Measurements from ENCODE around the gene SPIRE1. TPM values are rescaled to one million over a fixed set of nuclear protein-coding genes. Genes with fewer than 3 reads are reported as not detected.
"Not testable (repeated sequence)": the region's sequence is repeated elsewhere in the genome, so short reads cannot be mapped to it uniquely, and the experiment has no call there.

SPIRE1 gene
- total RNA-seq, 1 donor from 2014 or later: 20.7 TPM

GRCh38 chr18:12651651-12652050 is 6.3 kb downstream of the SPIRE1 start:
- no peak for DNase-seq (ENCODE audit: low read depth)
- no peak for TF ChIP-seq CTCF (conservative IDR thresholded peaks at IDR 0.05; ENCODE audit: low read depth, low read length)
- H3K4me3 ChIP-seq (ENCODE audit: low read depth, low read length): no peak overlapping the region

GRCh38 chr18:12647773-12648172 is 10.1 kb downstream of the SPIRE1 start:
- TF ChIP-seq CTCF (conservative IDR thresholded peaks at IDR 0.05; ENCODE audit: low read depth, low read length): no peak
- H3K4me3 ChIP-seq (ENCODE audit: low read depth, low read length): no peak overlapping the region
- no peak for DNase-seq (ENCODE audit: low read depth)

- DNase-seq (ENCODE audit: low read depth): no peak
- H3K4me3 ChIP-seq (ENCODE audit: low read depth, low read length): no peak overlapping the region
- no peak for TF ChIP-seq CTCF (conservative IDR thresholded peaks at IDR 0.05; ENCODE audit: low read depth, low read length)
These were observed 12.1 kb downstream of the SPIRE1 start for GRCh38 chr18:12645751-12646203.

- TF ChIP-seq CTCF (conservative IDR thresholded peaks at IDR 0.05; ENCODE audit: low read depth, low read length): no peak
- no peak overlapping the region for H3K4me3 ChIP-seq (ENCODE audit: low read depth, low read length)
- no peak for DNase-seq (ENCODE audit: low read depth)
These were observed 12.7 kb downstream of the SPIRE1 start for GRCh38 chr18:12645254-12645653.

- not testable (repeated sequence) for DNase-seq (ENCODE audit: low read depth)
These were observed 14.2 kb downstream of the SPIRE1 start for GRCh38 chr18:12643756-12644155.

GRCh38 chr18:12640881-12641200 is 17.1 kb downstream of the SPIRE1 start:
- no peak for DNase-seq (ENCODE audit: low read depth)
- no peak overlapping the region for H3K4me3 ChIP-seq (ENCODE audit: low read depth, low read length)

More at GRCh38 chr18:12643756-12644155, 14.2 kb downstream of the SPIRE1 start:
- H3K4me3 ChIP-seq (ENCODE audit: low read depth, low read length): not testable (repeated sequence)

GRCh38 chr18:12639990-12640880 is 17.7 kb downstream of the SPIRE1 start:
- no peak overlapping the region for H3K4me3 ChIP-seq (ENCODE audit: low read depth, low read length)
- DNase-seq (ENCODE audit: low read depth): peak; percentile 67
- TF ChIP-seq CTCF (conservative IDR thresholded peaks at IDR 0.05; ENCODE audit: low read depth, low read length): no peak

More at GRCh38 chr18:12640881-12641200, 17.1 kb downstream of the SPIRE1 start:
- TF ChIP-seq CTCF (conservative IDR thresholded peaks at IDR 0.05; ENCODE audit: low read depth, low read length): no peak

All from epithelial cell of proximal tubule (primary cell).